GM18868 (cell line): Measurements from ENCODE around the gene KIF17.

Experiments
- ATAC-seq: cut with Tn5 transposase; IDR thresholded peaks from one replicate; pipeline ENCODE4 v1.9.1; 2021; ENCODE audit warnings: mild to moderate bottlenecking, moderate library complexity; ENCODE audit not compliant: unreplicated experiment

Gene KIF17

DNA sequence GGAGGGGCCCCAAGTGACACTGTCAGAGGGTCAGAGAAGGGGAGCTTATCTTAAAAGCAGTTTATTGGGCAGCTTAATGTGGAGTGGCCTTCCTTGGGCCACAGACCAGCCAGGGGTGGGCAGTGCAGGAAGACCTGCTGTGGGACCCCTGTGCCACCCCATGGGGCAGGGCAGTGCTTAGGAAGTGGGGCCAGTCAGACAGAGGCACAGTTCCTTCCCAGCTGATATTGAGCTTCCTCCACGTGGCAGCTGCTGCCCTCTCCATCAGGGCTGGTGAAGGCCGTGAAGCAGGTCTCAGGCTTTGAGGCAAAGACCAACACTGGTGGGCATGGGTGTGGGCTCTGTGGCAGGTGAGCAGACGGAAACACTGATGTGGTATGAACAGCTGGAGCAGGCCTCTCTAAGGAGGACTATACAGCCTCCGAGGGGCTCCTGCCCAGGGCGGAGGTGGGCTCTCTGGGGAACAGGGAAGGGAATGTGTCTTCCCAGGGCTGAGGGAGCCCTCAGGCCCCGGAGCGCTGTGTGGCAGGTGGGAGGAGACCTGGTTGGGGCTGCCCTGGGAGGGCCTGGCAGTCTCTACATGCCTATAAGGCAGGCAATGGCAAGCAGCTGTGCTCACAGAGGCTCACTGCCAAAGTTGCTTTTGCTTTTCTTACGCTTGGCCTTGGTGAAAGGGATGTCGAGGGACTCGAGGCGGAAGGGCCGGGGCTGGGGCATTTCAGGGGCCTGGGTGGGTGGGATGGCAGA is 53.7 kb downstream of the KIF17 start:
- no peak for ATAC-seq

DNA sequence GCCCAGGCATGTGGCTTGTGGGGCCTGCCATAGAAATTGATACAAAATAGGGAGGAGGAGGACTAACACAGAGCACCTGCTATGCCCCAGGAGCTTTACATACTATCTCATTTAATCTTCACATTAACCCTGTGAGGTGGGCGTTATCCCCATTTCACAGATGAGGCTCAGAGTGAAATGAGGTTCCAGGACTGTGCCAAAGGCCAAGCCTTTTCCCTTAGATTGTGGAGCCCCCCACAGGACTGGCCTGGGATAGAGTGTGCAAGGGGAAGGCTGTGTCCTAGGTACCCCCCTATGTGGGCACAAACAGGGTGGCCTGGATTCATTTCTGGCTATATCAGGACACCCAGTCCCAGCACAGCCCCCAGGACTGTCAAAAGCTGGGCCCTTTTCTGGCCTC is 54.4 kb downstream of the KIF17 start:
- ATAC-seq, result no peak

DNA sequence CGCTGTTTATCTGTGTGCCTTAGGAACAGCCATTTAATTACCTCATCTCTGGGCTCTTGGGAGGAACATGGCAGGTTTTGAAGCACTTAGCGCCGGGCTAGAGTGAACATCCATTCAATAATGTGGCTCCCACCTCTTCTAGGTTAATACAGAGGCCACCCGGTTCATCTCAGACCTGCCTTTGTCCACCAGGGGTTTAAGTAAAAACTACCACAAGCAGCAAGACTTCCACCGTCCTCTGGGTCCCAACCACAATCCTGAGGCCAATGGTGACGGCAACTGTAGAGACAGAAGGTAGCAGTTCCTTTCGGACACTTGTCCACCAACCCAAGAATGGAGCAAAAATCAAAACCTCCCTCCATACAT is 55.7 kb downstream of the KIF17 start:
- no peak for ATAC-seq

DNA sequence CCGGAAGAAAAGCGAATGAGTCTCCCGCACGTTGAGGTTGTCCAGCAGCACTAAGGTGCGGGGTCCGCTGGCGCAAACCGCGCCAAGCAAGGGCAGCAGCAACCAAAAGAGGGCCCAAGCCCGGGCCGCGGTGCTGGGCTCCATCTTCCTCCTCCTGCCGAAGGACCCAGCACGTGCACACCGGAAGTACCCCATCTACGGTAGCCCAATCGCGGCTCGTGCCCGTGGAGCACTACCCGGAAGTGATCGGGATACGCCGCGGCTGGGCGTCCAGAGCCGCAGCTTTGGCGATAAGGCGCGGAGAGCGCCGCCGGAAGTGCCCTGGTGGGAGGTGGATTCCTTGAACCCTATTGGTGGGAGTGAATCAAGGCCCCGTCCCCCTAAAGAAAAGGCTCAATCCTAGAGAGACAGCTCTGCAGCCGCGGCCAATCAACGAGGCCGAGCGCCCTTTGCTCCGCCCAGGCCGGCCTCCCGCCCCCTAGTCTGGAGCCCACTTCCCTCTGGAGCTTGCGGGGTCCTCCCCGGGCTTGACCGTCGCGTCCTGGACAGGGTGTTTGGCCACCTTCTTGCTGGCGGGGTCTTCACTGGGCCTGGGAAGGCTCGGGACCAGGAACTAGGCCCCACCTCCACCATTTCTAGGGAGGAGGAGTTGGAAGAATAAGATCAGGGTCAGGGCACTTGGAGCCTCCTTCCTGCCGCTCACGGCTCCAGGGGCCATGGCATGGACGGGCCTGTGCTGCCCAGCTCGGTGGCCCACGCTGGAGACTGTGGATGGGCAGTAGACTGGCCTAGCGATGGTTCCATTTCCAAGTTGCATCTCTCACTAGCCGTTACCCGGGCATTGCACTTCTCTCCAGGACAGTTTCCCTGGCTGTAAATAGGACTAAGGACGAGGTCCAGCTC is 56.3 kb downstream of the KIF17 start, which contains the start of gene DDOST:
TSS of gene DDOST (minus strand) at position 163 of the 903 bp plus-strand sequence. CDS start at position 144, 19 bp downstream.
- ATAC-seq, result peak; percentile 97

DNA sequence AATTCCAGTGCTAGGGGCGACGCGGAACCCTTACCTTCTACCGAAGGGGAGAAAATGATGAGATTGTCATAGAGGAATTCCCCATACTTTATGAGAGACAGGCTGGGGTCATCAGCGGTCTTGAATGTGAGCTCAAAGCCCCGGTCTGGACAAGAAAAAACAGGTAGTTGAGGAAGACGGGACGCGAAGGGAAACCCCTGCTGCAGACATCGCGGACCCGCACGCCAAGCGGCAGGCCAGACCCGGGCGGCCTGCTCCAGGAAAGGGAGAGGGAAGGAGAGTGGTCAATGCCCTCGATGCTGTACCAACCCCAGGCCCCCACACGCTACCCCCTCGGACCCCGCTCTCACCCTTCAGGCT is 57.0 kb downstream of the KIF17 start:
- ATAC-seq, result no peak

DNA sequence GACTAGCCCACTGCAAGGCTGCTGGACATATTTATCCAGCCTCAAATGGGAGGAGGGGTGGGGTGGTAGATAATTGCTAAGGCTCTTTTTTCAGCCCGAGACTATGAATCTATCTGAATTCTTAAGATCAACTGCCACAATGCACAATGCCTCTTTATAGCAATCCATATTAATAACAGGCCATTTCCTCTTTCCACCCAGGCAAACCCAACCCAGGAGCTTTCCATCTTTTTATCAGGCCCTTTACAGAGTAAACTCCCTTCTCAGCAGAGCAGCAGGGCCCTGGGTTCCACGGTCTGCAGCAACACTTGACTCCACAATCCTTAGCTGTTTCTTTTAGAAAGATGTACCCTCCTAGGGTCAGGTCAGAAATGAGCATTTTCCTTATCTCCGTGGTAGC is 57.4 kb downstream of the KIF17 start:
- no peak for ATAC-seq

DNA sequence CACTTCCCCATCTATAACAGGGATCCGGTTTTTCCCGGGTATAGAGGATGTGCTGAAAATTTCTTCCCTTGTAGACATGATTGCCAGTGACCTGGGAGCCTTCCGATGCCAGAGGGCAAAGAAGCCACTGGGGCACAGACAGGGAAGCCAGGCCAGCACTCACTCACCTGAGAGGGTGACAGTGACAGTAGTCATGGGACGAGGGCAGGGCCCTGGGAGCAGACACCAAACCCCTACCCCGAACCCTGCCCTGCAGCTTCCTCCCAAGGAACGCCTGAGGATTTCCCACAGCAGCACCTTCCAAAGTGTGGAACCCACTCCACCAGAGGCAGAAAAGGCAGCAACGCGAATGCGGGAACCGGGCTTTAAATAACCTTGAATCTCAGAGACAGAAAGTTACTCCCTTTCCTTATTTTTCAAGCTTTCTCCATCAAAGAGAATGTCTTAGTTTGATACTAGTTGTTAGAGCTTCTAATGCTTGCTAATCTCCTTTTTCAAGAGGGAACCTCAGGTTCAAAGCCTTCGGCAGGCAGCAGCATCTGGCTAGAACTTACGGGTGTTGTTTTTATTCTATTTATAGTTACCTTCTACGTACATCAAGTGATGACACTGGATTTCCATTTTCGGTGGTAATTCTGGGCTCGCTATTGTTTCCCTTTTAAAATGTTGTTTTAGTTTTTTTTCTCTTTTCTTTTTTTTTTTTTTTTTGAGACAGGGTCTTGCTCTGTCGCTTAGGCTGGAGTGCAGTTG is 59.5 kb downstream of the KIF17 start:
- no peak for ATAC-seq

DNA sequence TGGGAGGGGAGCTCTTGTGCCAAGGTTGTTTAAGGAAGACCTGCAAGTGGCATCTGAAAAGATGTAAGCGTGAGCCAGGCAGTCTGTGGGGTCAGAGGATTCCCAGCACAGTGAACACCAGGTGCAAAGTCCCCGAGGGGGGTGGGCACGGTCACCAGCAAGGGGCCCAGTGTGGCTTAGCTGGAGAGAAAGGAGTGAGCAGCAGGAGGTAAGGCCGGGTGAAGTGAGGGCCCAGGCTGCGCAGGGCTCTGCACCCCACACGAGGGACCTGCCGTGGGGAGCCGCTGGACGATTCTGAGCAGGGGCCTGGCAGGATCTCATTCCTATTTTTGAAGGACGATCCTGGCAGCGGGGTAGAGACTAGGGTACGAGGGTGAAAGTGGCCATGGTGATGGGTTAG is 60.8 kb downstream of the KIF17 start:
- no peak for ATAC-seq

DNA sequence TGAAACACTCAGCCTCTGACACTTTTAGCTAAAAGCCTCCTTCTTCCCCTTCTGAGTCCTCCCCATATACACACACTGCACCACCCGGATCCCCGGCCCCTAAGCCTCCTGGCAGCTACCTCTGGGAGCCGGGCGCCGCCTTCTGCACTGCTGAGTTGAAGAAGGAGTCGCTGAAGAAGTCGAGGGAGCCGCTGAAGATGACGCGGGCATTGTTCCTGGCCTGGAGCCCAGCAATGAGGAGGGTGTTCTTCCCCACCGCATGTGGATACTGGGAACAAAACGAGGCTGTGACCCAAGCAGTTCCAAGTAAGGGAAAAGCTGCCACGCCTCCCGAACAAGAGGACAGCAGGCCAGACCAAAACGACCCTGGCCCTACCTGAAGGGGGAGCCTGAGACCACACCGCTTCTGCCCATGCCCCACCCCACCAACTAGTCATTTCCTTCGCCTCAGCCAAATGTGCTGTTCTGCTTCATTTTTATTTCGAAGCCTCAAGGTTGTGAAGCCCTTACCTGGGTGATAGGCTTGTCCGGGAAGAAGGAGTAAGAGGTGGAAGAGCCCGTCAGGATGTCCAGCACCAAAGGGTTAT is 63.6 kb downstream of the KIF17 start:
- ATAC-seq, result no peak

DNA sequence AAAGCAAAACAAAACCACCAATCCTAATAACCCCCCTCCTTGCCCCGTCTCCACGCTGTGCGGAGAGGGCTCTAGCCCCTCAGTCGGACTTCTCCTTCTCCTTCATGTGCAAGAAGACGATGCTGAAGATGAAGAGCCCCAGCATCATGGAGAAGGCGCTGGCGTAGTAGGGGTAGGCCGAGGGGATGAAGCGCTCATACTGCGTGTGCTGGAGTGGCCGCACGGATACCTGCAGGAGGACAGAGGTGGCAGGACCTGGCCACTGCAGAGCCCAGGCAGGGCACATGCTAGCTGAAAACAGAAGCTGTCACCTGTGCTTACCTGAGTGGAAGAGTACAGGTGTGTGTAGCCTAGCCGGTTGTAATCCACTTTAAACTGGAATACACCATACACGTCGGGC is 65.5 kb downstream of the KIF17 start:
- no peak for ATAC-seq

DNA sequence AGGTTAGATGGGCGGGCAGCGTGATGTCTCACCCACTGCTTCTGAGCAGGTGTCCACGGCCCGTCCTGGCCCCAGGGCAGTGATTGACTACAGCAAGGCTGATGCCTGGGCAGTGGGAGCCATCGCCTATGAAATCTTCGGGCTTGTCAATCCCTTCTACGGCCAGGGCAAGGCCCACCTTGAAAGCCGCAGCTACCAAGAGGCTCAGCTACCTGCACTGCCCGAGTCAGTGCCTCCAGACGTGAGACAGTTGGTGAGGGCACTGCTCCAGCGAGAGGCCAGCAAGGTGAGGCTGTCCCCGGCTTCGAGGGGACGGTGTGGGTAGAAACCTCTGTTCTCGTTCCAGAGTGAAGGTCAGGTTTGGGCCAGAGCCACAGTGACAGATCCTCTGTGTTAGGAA is 68.9 kb downstream of the KIF17 start:
- no peak for ATAC-seq

DNA sequence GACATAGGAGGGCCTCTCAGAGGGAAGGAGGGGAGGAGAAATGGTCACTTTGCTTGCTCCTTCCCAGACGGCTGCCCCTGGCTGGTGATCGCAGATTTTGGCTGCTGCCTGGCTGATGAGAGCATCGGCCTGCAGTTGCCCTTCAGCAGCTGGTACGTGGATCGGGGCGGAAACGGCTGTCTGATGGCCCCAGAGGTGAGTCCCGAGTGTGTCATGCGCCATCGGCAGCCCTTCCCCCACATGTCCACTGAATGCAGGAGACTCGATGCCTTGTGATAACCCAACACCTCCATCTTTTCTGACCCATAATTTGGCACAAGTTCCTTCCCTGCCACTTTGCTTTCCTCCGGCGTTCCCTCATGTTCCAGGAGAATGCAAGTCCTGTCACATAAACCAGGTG is 69.4 kb downstream of the KIF17 start:
- ATAC-seq, result no peak

DNA sequence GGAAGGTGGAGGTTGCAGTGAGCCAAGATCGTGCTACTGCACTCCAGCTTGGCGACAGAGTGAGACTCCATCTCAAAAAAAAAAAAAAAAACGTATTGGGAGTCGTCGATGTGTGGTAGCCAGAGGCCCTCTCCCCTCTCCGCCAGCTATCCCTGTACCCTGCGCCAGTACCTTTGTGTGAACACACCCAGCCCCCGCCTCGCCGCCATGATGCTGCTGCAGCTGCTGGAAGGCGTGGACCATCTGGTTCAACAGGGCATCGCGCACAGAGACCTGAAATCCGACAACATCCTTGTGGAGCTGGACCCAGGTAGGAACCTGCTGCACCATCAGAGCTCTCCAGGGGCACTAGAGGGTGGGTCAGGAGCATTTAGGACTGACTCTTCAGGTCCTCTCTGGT is 72.4 kb downstream of the KIF17 start:
- no peak for ATAC-seq

DNA sequence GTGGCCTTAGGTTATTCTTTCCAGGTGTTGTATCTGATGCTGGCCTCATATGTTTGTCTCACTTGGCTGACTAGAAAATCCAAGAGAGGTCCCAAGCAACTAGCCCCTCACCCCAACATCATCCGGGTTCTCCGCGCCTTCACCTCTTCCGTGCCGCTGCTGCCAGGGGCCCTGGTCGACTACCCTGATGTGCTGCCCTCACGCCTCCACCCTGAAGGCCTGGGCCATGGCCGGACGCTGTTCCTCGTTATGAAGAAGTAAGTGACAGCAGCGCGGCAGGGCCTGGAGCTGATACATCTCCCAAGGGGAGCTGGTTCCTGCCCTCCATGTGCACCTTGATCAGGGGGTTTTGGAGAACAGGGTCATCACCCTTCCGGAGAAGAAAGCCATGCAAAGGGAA is 73.4 kb downstream of the KIF17 start:
- ATAC-seq, result no peak

DNA sequence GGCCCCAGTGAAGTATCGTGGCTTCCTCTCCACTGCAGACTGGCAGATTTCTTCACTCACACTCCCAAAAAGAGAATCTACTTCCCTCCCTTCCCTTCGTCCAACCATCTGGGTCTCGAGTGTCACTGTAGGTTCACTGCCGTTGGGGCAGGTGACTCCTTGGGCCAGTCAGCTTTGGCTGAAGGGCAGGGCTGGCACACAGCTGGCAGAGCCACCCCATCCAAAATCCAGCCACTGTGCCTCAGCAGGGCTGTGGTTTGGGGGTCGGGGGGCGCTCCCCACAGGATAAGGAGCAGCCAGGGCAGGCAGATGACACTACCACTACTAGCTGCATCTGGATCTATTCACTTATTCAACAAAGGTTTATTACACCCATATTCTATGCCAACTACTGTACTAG is 74.7 kb downstream of the KIF17 start:
- ATAC-seq, result no peak

DNA sequence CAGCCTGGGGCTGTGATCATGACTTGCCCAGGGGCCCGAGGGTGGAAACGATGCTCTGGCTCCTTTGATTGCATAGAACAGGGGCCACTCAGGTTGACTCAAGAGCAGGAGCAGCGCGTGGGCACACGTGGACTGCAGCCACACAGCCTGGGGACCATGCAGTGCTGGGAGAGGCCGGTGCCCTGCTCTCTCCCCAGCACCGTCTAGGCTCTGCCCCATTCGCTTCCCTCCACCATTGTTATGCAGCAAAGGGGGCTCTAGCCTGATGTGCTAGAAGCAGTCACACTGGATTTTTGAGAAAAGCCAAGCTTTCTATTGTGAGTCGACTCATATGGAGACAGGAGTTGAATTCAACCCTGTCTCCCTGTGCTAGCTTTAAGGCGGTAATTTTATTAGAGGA is 75.8 kb downstream of the KIF17 start:
- ATAC-seq, result no peak

DNA sequence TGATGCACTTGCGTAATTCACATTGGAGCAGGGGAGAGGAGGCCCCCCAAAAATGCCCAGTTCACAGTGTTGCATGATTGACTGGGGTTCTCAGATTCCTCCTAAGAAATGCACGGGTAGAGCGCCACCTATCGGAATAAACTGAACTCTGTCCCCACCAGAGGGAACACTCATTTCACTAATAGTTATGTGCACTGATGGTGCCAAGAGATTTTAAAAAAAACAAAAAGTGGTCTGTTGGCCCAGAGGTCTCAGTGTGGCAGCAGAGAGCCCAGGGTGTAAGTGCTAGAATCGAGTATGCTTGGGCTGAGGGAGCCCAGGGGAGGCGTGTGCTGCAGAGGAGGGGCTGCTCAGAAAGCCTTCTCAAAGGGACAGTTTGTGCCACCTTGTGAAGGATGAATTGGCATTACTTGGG is 77.6 kb downstream of the KIF17 start:
- no peak for ATAC-seq

DNA sequence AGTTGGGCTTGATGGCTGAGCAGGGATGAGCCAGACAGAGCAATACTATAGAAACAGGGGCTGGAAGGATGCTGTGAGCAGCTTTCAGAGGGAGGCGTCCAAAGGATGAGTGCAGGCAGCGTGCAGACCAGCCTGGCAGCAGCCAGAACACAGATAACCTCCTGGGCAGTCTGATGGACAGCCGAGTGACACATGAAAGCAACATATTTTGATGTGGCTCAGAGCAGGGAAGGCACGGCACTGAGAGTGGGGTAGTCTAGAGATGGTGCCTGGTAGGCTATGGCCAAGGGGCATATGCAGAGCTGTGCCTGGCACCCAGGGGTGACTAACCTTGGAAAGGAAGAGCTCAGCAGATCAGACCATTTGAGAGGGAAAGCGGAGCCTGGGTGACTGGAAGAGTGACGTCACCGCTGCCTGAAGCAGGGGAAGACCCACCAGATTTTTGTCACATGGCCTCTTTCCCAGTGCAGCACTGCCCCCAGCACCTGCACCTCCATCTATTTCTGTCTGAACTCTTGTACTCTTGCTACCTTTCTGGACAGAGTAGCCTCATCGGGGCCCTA is 80.9 kb downstream of the KIF17 start:
- no peak for ATAC-seq

DNA sequence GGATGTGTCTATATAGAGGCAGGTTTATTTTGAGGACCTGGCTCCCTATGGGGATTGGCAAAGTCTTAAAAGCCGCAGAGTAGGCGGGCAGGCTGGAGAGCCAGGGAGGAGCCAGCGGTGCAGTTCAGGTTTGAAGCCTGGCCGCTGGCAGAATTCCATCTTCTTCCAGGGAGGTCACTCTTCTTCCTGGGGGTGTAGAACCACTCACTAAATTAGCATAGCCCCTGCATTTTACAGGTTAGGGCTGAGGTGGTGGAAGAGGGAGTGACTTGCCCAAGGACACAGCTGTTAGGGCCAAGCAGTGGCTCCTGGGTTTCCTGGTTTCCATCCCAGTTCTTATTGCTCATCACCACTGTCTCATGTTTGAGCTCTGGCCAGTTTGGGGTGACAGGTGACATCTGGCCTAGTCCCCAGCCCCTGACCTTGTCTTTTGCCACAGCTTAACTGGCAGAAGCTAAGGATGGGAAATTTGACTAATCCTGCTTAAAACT is 83.2 kb downstream of the KIF17 start:
- ATAC-seq, result no peak

DNA sequence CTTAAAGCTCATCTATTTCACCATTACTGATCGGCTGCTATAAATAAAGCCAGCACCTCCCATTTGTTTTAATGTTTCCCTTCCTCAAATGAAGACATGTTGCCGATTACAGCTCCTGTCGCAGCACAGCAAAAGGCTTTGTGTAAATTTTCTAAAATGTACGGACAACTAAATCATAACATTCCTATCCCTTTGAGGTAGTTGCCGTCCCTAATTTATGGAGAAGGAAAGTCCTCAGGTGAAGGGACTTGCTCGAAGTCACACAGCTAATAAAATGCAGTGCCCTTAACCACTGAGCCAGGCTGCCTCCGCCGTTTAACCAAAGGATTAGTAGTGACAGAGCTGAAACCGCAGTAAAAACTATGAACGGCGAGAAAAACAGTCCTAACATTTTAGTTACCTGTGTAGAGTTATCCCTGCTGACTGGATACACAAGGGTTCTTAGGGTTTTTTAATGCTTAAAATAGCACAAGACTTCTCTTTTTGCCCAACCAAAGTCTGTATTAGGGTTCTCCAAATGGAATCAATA is 83.7 kb downstream of the KIF17 start:
- ATAC-seq, result no peak
